ENCODE measurements around the gene FBXO42.
"Not testable (repeated sequence)": the region's sequence is repeated elsewhere in the genome, so short reads cannot be mapped to it uniquely, and the experiment has no call there.

Gene FBXO42

GRCh38 chr1:16367258-16367967 is 15.1 kb upstream of the FBXO42 start:
- Histone ChIP-seq H3K27me3 (ENCODE audit: control insufficient read depth, insufficient read depth, low read length) (no peaks in the 10 kb centered on the region), H3K4me1 (ENCODE audit: control insufficient read depth, insufficient read depth, low read length) (peaks cover 7% of the 10 kb centered on the region)

GRCh38 chr1:16366722-16367257 is 14.5 kb upstream of the FBXO42 start, which contains the start of gene SZRD1:
Gene SZRD1 (plus strand): TSS chr1:16367242. CDS start chr1:16367258, 16 bp downstream.
- Histone ChIP-seq H3K4me3 (ENCODE audit: low read length) (peak within 1 kb of the TSS; percentile 53), H3K9ac (ENCODE audit: low read length) (peak within 1 kb of the TSS; percentile 92), H3K9me3 (ENCODE audit: control insufficient read depth, low read length) (no peaks in the 10 kb centered on the region), H3K27me3 (ENCODE audit: control insufficient read depth, insufficient read depth, low read length) (no peaks in the 10 kb centered on the region), H3K4me1 (ENCODE audit: control insufficient read depth, insufficient read depth, low read length) (peaks cover 7% of the 10 kb centered on the region), H3K36me3 (ENCODE audit: control insufficient read depth, insufficient read depth, low read length) (no peaks in the 10 kb centered on the region)

More at GRCh38 chr1:16367258-16367967, 15.1 kb upstream of the FBXO42 start:
- H3K36me3 ChIP-seq (ENCODE audit: control insufficient read depth, insufficient read depth, low read length): no peaks in the 10 kb centered on the region
- H3K9ac ChIP-seq (ENCODE audit: low read length): peak overlapping the region; percentile 92
- no peaks in the 10 kb centered on the region for H3K9me3 ChIP-seq (ENCODE audit: control insufficient read depth, low read length)
- H3K4me3 ChIP-seq (ENCODE audit: low read length): peak overlapping the region; percentile 53

GRCh38 chr1:16365146-16365498 is 12.8 kb upstream of the FBXO42 start:
- not testable (repeated sequence) for H3K27me3 ChIP-seq (ENCODE audit: control insufficient read depth, insufficient read depth, low read length); H3K36me3 ChIP-seq (ENCODE audit: control insufficient read depth, insufficient read depth, low read length); H3K4me1 ChIP-seq (ENCODE audit: control insufficient read depth, insufficient read depth, low read length); H3K4me3 ChIP-seq (ENCODE audit: low read length); H3K9me3 ChIP-seq (ENCODE audit: control insufficient read depth, low read length); H3K9ac ChIP-seq (ENCODE audit: low read length)

- Histone ChIP-seq H3K9me3 (ENCODE audit: control insufficient read depth, low read length) (no peaks in the 10 kb centered on the region), H3K4me3 (ENCODE audit: low read length) (no peak overlapping the region), H3K9ac (ENCODE audit: low read length) (no peak overlapping the region), H3K27me3 (ENCODE audit: control insufficient read depth, insufficient read depth, low read length) (no peaks in the 10 kb centered on the region), H3K36me3 (ENCODE audit: control insufficient read depth, insufficient read depth, low read length) (no peaks in the 10 kb centered on the region), H3K4me1 (ENCODE audit: control insufficient read depth, insufficient read depth, low read length) (peaks cover 5% of the 10 kb centered on the region)
Measured at GRCh38 chr1:16356867-16357266, 4.6 kb upstream of the FBXO42 start.

- H3K36me3 ChIP-seq (ENCODE audit: control insufficient read depth, insufficient read depth, low read length): no peaks in the 10 kb centered on the region
- no peaks in the 10 kb centered on the region for H3K27me3 ChIP-seq (ENCODE audit: control insufficient read depth, insufficient read depth, low read length)
- H3K4me1 ChIP-seq (ENCODE audit: control insufficient read depth, insufficient read depth, low read length): peaks cover 10% of the 10 kb centered on the region
- H3K9me3 ChIP-seq (ENCODE audit: control insufficient read depth, low read length): no peaks in the 10 kb centered on the region
- no peak overlapping the region for H3K9ac ChIP-seq (ENCODE audit: low read length)
- no peak overlapping the region for H3K4me3 ChIP-seq (ENCODE audit: low read length)
Measured at GRCh38 chr1:16354619-16355018, 2.3 kb upstream of the FBXO42 start.

- Histone ChIP-seq H3K36me3 (ENCODE audit: control insufficient read depth, insufficient read depth, low read length) (no peaks in the 10 kb centered on the region), H3K9ac (ENCODE audit: low read length) (peak overlapping the region; percentile 86), H3K27me3 (ENCODE audit: control insufficient read depth, insufficient read depth, low read length) (no peaks in the 10 kb centered on the region)
Measured at GRCh38 chr1:16352842-16353535, 709 bp upstream of the FBXO42 start.

GRCh38 chr1:16351456-16351993 is 755 bp downstream of the FBXO42 start:
- Histone ChIP-seq H3K36me3 (ENCODE audit: control insufficient read depth, insufficient read depth, low read length) (no peaks in the 10 kb centered on the region), H3K9me3 (ENCODE audit: control insufficient read depth, low read length) (no peaks in the 10 kb centered on the region), H3K9ac (ENCODE audit: low read length) (peak overlapping the region; percentile 86), H3K27me3 (ENCODE audit: control insufficient read depth, insufficient read depth, low read length) (no peaks in the 10 kb centered on the region), H3K4me1 (ENCODE audit: control insufficient read depth, insufficient read depth, low read length) (peaks cover 15% of the 10 kb centered on the region), H3K4me3 (ENCODE audit: low read length) (peak overlapping the region; percentile 91)

More at GRCh38 chr1:16352842-16353535, 709 bp upstream of the FBXO42 start:
- H3K9me3 ChIP-seq (ENCODE audit: control insufficient read depth, low read length): no peaks in the 10 kb centered on the region
- H3K4me3 ChIP-seq (ENCODE audit: low read length): peak overlapping the region; percentile 91
- peaks cover 15% of the 10 kb centered on the region for H3K4me1 ChIP-seq (ENCODE audit: control insufficient read depth, insufficient read depth, low read length)

- H3K36me3 ChIP-seq (ENCODE audit: control insufficient read depth, insufficient read depth, low read length): no peaks in the 10 kb centered on the region
- no peak overlapping the region for H3K9ac ChIP-seq (ENCODE audit: low read length)
- no peak overlapping the region for H3K4me3 ChIP-seq (ENCODE audit: low read length)
- no peaks in the 10 kb centered on the region for H3K9me3 ChIP-seq (ENCODE audit: control insufficient read depth, low read length)
- H3K4me1 ChIP-seq (ENCODE audit: control insufficient read depth, insufficient read depth, low read length): peaks cover 15% of the 10 kb centered on the region
- no peaks in the 10 kb centered on the region for H3K27me3 ChIP-seq (ENCODE audit: control insufficient read depth, insufficient read depth, low read length)
Measured at GRCh38 chr1:16349847-16350406, 2.4 kb downstream of the FBXO42 start.

GRCh38 chr1:16348414-16349182 is 3.7 kb downstream of the FBXO42 start:
- H3K36me3 ChIP-seq (ENCODE audit: control insufficient read depth, insufficient read depth, low read length): no peaks in the 10 kb centered on the region

GRCh38 chr1:16343276-16343675 is 9.0 kb downstream of the FBXO42 start:
- H3K4me1 ChIP-seq (ENCODE audit: control insufficient read depth, insufficient read depth, low read length); H3K9me3 ChIP-seq (ENCODE audit: control insufficient read depth, low read length); H3K27me3 ChIP-seq (ENCODE audit: control insufficient read depth, insufficient read depth, low read length); H3K4me3 ChIP-seq (ENCODE audit: low read length); H3K36me3 ChIP-seq (ENCODE audit: control insufficient read depth, insufficient read depth, low read length); H3K9ac ChIP-seq (ENCODE audit: low read length): not testable (repeated sequence)

More at GRCh38 chr1:16348414-16349182, 3.7 kb downstream of the FBXO42 start:
- H3K4me3 ChIP-seq (ENCODE audit: low read length): no peak overlapping the region
- peaks cover 15% of the 10 kb centered on the region for H3K4me1 ChIP-seq (ENCODE audit: control insufficient read depth, insufficient read depth, low read length)
- H3K27me3 ChIP-seq (ENCODE audit: control insufficient read depth, insufficient read depth, low read length): no peaks in the 10 kb centered on the region
- H3K9me3 ChIP-seq (ENCODE audit: control insufficient read depth, low read length): no peaks in the 10 kb centered on the region
- H3K9ac ChIP-seq (ENCODE audit: low read length): no peak overlapping the region

- Histone ChIP-seq H3K4me1 (ENCODE audit: control insufficient read depth, insufficient read depth, low read length) (no peaks in the 10 kb centered on the region), H3K4me3 (ENCODE audit: low read length) (no peak overlapping the region), H3K36me3 (ENCODE audit: control insufficient read depth, insufficient read depth, low read length) (no peaks in the 10 kb centered on the region), H3K9me3 (ENCODE audit: control insufficient read depth, low read length) (no peaks in the 10 kb centered on the region), H3K27me3 (ENCODE audit: control insufficient read depth, insufficient read depth, low read length) (no peaks in the 10 kb centered on the region), H3K9ac (ENCODE audit: low read length) (no peak overlapping the region)
Measured at GRCh38 chr1:16342331-16343062, 9.8 kb downstream of the FBXO42 start.
